Adrenal gland (tissue), 5 donors: ENCODE measurements around the gene TMEM139.
"Not testable (repeated sequence)": the region's sequence is repeated elsewhere in the genome, so short reads cannot be mapped to it uniquely, and the experiment has no call there.

Source experiments
- POLR2A ChIP-seq, 2 donors: fragments of 450-650 bp; IDR thresholded peaks; one replicate each; pipeline ENCODE4 v1.6.1; 2017; ENCODE audit warnings: antibody characterized with exemption in 2 of 2, mild to moderate bottlenecking in 2 of 2, moderate library complexity in 1 of 2
- TF ChIP-seq, protein P1 (sequence below), 6 experiments: fragments of 450-650 bp in 4 of 6; fragments of 200-600 bp in 2 of 6; sonication (generic) in 1 of 6; IDR thresholded peaks; 1 replicate in 5 of 6; 2 replicates in 1 of 6; pipeline versions ENCODE4 v1.5.1 to v1.8.0; 2016 to 2021; ENCODE audit warnings: antibody characterized with exemption in 6 of 6, mild to moderate bottlenecking in 2 of 6, moderate library complexity in 1 of 6
- donor health status: DM: no; HTN: no; CAD: no.

DNA sequence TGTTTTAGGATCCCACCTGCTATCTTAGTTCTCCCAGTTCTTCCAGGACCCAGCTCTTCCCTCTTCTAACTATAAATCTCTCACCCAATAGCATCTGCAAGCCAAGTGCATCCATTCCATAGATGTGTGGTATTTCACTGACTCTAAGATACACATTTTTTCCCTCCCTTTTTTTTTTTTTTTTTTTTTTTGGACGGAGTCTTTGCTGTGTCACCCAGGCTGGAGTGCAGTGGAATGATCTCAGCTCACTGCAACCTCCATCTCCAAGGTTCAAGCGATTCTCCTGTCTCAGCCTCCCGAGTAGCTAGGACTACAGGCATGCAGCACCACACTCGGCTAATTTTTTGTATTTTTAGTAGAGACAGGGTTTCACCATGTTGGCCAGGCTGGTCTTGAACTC lies 5.1 kb downstream of the TMEM139 start:
- TF ChIP-seq, protein P1, sequence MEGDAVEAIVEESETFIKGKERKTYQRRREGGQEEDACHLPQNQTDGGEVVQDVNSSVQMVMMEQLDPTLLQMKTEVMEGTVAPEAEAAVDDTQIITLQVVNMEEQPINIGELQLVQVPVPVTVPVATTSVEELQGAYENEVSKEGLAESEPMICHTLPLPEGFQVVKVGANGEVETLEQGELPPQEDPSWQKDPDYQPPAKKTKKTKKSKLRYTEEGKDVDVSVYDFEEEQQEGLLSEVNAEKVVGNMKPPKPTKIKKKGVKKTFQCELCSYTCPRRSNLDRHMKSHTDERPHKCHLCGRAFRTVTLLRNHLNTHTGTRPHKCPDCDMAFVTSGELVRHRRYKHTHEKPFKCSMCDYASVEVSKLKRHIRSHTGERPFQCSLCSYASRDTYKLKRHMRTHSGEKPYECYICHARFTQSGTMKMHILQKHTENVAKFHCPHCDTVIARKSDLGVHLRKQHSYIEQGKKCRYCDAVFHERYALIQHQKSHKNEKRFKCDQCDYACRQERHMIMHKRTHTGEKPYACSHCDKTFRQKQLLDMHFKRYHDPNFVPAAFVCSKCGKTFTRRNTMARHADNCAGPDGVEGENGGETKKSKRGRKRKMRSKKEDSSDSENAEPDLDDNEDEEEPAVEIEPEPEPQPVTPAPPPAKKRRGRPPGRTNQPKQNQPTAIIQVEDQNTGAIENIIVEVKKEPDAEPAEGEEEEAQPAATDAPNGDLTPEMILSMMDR (IDR thresholded peaks at IDR 0.05), result not testable (repeated sequence)
- not testable (repeated sequence) for TF ChIP-seq POLR2A (IDR thresholded peaks at IDR 0.05)
